CD4-positive, alpha-beta T cell treated with Interleukin-15 for 4 hours (primary cell): ENCODE results near the gene ATG5.
"Not testable (repeated sequence)": the region's sequence is repeated elsewhere in the genome, so short reads cannot be mapped to it uniquely, and the experiment has no call there.

Source experiments
- DNase-seq: peaks from one replicate; pipeline ENCODE4 v3.0.0-alpha.2; 2020; ENCODE audit warnings: low spot score

ATG5 gene

GRCh38 chr6:106309766-106310373 is 15.7 kb downstream of the ATG5 start:
- DNase-seq, result no peak

- no peak for DNase-seq
Measured at GRCh38 chr6:106308985-106309384, 16.6 kb downstream of the ATG5 start.

GRCh38 chr6:106305740-106306139 is 19.8 kb downstream of the ATG5 start:
- DNase-seq, result no peak

- DNase-seq, result peak; percentile 39
Measured at GRCh38 chr6:106300944-106301343, 24.6 kb downstream of the ATG5 start.

- DNase-seq, result no peak
Measured at GRCh38 chr6:106300020-106300780, 25.4 kb downstream of the ATG5 start.

DNA sequence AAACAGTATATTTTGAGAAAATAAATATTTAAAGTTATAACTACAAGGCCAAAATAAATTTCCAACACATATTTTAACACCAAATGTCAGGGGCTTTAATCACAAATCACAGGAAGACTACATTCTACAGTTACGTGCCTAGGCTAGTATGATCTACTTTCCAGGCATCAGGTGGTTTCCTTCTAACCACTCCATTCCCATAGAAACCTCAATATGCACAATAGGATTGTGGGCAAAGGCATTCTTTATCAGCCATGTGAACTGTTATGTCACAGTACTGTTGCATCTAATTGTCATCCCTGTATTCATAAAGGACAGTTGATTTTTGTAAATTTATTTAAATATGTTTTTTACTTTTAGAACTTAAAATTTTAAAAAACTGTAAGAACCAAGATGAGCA is 32.4 kb downstream of the ATG5 start:
- no peak for DNase-seq

- no peak for DNase-seq
Measured at GRCh38 chr6:106290954-106291353, 34.6 kb downstream of the ATG5 start.

DNA sequence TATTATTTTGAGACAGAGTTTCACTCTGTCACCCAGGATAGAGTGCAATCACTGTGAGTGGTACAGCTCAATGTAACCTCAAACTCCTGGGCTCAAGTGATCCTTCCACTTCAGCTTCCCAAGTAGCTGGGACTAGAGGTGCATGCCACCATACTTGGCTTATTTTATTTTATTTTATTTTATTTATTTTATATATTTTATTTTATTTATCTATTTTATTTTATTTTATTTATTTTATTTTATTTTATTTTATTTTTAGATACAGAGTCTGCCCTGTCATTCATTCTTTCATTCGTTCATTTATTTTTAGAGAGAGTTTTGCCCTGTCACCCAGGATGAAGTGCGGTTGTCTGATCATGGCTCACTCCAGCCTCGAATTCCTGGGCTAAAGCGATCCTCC is 35.5 kb downstream of the ATG5 start:
- DNase-seq, result no peak

GRCh38 chr6:106287215-106287614 is 38.3 kb downstream of the ATG5 start:
- DNase-seq, result no peak

DNA sequence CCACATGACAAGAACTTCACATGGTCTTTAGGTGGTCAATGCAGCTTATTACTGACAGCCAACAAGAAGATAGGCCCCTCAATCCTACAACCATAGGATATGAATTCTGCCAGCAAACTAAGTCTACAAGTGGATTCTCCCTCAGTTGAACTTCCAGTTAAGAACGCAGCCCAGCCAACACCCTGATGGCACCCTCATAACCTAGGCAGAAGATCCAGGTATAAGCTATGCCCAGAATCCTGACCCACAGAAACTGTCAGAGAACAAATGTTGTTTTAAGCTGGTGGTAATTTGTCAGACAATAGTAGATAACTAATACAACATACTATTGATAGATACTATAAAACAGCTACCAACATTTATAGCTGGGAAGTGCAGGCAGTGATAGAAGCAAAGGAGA is 38.8 kb downstream of the ATG5 start:
- DNase-seq, result no peak

GRCh38 chr6:106283481-106283880 is 42.1 kb downstream of the ATG5 start:
- no peak for DNase-seq

DNA sequence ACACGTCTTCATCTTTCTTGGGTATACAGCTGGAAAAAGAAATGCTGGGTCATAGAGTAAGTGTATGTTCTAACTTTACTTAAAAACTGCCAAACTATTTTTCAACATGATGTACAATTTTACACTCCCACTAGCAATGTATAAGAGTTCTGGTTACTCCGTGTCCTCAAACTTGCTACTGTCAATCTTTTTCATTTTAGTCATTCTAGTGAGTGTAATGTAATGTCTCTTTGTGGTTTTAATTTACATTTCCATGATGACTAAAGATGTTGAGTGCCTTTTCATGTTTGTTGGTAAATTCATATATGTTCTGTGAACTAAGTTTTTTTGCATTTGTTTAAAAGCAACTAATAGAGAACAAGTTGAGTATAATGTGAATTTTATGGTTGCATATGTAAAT is 43.9 kb downstream of the ATG5 start:
- DNase-seq, result no peak

DNA sequence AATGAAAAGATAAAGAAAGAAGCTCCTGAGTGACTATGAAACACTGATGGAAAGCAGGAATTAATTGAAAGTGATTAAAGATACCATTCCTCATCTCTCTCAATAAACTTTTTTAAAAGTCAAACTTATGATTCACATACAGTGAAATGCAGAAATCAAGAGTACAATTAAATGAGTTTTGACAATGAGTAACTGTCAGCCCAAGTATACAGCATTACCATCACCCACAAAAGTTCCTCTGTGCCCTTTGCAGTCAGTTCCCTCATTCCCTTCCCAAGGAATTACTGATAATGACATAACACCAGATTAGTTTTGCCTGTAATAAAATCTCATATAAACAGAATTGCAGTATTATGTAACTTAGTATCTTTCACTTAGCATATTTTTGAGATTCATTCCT is 44.5 kb downstream of the ATG5 start:
- no peak for DNase-seq

DNA sequence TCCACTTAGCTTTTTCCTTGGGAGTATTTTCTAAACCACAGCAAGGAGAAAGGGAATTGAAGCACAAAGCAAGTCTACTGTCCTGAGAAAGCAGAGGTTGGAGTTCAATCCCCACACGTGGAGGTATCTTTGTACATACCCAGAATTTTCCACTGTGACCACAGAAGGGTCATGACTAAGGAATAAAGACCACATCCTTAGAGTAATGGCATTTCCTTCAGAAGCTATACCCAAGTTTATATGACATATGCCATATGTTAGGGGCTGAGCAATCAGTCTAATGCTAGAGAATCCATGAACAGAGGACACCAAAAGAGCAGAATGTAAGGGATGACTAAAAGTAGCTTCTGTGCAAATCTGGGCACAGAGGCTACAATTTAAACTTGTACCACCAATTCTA is 46.4 kb downstream of the ATG5 start:
- DNase-seq, result no peak

GRCh38 chr6:106275692-106276091 is 49.9 kb downstream of the ATG5 start:
- no peak for DNase-seq

GRCh38 chr6:106273087-106273486 is 52.5 kb downstream of the ATG5 start:
- DNase-seq, result no peak

- no peak for DNase-seq
Measured at GRCh38 chr6:106272287-106272686, 53.3 kb downstream of the ATG5 start.

GRCh38 chr6:106270414-106270813 is 55.1 kb downstream of the ATG5 start:
- DNase-seq, result no peak

GRCh38 chr6:106269268-106269919 is 56.2 kb downstream of the ATG5 start:
- DNase-seq, result not testable (repeated sequence)

DNA sequence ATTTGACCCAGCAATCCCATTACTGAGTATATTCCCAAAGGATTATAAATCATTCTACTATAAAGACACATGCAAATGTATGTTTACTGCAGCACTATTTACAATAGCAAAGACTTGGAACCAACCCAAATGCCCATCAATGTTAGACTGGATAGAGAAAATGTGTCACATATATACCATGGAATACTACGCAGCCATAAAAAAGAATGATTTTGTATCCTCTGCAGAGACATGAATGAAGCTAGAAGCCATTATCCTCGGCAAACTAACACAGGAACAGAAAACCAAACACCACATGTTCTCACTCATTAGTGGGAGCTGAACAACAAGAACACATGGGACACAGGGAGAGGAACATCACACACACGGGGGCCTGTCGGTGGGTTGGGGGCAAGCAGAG is 57.1 kb downstream of the ATG5 start:
- not testable (repeated sequence) for DNase-seq

DNA sequence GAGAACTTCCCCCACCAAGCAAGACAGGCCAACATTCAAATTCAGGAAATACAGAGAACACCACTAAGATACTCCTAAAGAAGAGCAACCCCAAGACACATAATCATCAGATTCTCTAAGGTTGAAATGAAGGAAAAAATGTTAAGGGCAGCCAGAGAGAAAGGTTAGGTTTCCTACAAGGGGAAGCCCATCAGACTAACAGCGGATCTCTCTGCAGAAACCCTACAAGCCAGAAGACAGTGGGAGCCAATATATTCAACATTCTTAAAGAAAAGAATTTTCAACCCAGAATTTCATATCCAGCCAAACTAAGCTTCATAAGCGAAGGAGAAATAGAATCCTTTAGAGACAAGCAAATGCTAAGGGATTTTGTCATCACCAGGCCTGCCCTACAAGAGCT is 61.1 kb downstream of the ATG5 start:
- not testable (repeated sequence) for DNase-seq

- DNase-seq, result not testable (repeated sequence)
Measured at GRCh38 chr6:106259748-106260147, 65.8 kb downstream of the ATG5 start.

GRCh38 chr6:106258726-106259125 is 66.8 kb downstream of the ATG5 start:
- no peak for DNase-seq
